H1 (cell line): ENCODE data around the gene RMC1. TPM values are rescaled to one million over a fixed set of nuclear protein-coding genes. Genes with fewer than 3 reads are reported as not detected.

ENCODE experiments used
- CTCF ChIA-PET: fragments of 300-600 bp; sonication (Branson Sonifier 250); formaldehyde crosslinking; loops from one replicate; lab custom pipeline; 2021; ENCODE audit not compliant: partially characterized antibody; lab: Charles Lee
- POLR2A ChIA-PET: fragments of 300-600 bp; sonication (Branson Sonifier 250); formaldehyde crosslinking; loops from one replicate; lab custom pipeline; 2021; ENCODE audit warnings: inconsistent platforms; ENCODE audit not compliant: partially characterized antibody; lab: Charles Lee
- DNase-seq, 2 experiments: peaks; one replicate each; pipeline versions ENCODE4 v3.0.0 to v3.0.0-alpha.2; 2010 to 2022; ENCODE audit warnings: low spot score in 2 of 2, low read depth in 1 of 2, mixed read lengths in 1 of 2
- FAIRE-seq: peaks from 2 replicates; lab custom pipeline; 2011; peaks lifted over from hg19 to GRCh38; lab: Jason Lieb, UNC
- H2AFZ ChIP-seq: 2 replicates; pipeline ENCODE4 v1.8.1; 2012; ENCODE audit warnings: low read length, inconsistent platforms
- H2AK5ac ChIP-seq: 2 replicates; pipeline ENCODE4 v1.6.1; 2013; ENCODE audit warnings: low read depth, low read length
- H2BK120ac ChIP-seq: replicated peaks from 2 replicates; pipeline ENCODE3; 2013; ENCODE audit warnings: low read depth, low read length, inconsistent platforms
- H2BK12ac ChIP-seq: 2 replicates; pipeline ENCODE4 v1.6.1; 2013; ENCODE audit warnings: low read depth, low read length
- H2BK15ac ChIP-seq: 2 replicates; pipeline ENCODE4 v1.6.1; 2013; ENCODE audit warnings: low read length
- H2BK20ac ChIP-seq: 2 replicates; pipeline ENCODE4 v1.6.1; 2013; ENCODE audit warnings: low read length
- H2BK5ac ChIP-seq: 2 replicates; pipeline ENCODE4 v1.6.1; 2013; ENCODE audit warnings: low read depth, low read length
- H3K14ac ChIP-seq: 2 replicates; pipeline ENCODE4 v1.6.1; 2013; ENCODE audit warnings: inconsistent platforms; ENCODE audit not compliant: insufficient read length
- H3K18ac ChIP-seq: 2 replicates; pipeline ENCODE4 v1.6.1; 2013; ENCODE audit warnings: low read length; ENCODE audit errors: extremely low read depth
- H3K23ac ChIP-seq: 2 replicates; pipeline ENCODE4 v1.6.1; 2013; ENCODE audit warnings: inconsistent platforms; ENCODE audit not compliant: insufficient read length
- H3K23me2 ChIP-seq: 2 replicates; pipeline ENCODE4 v1.6.1; 2013; ENCODE audit warnings: low read depth, low read length
- H3K27ac ChIP-seq: 2 replicates; pipeline ENCODE4 v1.6.1; 2011; ENCODE audit warnings: low read depth, low read length, inconsistent platforms
- H3K27me3 ChIP-seq, 4 experiments: replicated peaks in 1 of 4; 1 replicate in 1 of 4; 2 replicates in 3 of 4; pipeline versions ENCODE4 v1.6.1 to v1.8.1; 2011 to 2013; ENCODE audit warnings: low read length in 3 of 4, mild to moderate bottlenecking in 3 of 4, inconsistent platforms in 2 of 4, mixed read lengths in 2 of 4, moderate library complexity in 1 of 4; ENCODE audit not compliant: control insufficient read depth in 3 of 4, insufficient read depth in 3 of 4; ENCODE audit errors: extremely low read depth in 1 of 4
- H3K36me3 ChIP-seq, 4 experiments: 2 replicates each; pipeline versions ENCODE4 v1.6.1 to v1.8.1; 2011 to 2013; ENCODE audit warnings: mild to moderate bottlenecking in 4 of 4, low read length in 3 of 4, moderate library complexity in 2 of 4, control low read depth in 1 of 4, inconsistent platforms in 1 of 4; ENCODE audit not compliant: insufficient read depth in 4 of 4, control insufficient read depth in 2 of 4
- H3K4ac ChIP-seq: replicated peaks from 2 replicates; pipeline ENCODE3; 2013; ENCODE audit warnings: low read length, low read depth, mixed read lengths, inconsistent platforms; ENCODE audit not compliant: insufficient read length
- H3K4me1 ChIP-seq, 4 experiments: replicated peaks in 1 of 4; 1 replicate in 1 of 4; 2 replicates in 3 of 4; pipeline versions ENCODE4 v1.6.1 to v1.8.1; 2011 to 2013; ENCODE audit warnings: low read length in 3 of 4, inconsistent platforms in 2 of 4, mixed read lengths in 1 of 4; ENCODE audit not compliant: insufficient read depth in 4 of 4, control insufficient read depth in 3 of 4
- H3K4me2 ChIP-seq, 2 experiments: 2 replicates each; pipeline versions ENCODE4 v1.6.1 to v1.8.1; 2011 to 2013; ENCODE audit warnings: low read depth in 2 of 2, low read length in 2 of 2, control low read depth in 1 of 2, inconsistent platforms in 1 of 2, mild to moderate bottlenecking in 1 of 2; ENCODE audit not compliant: insufficient read depth in 1 of 2
- H3K4me3 ChIP-seq, 4 experiments: fragments of 200-600, 300-600 bp in 1 of 4; sonication (generic), shearing (Covaris generic), sonication (Bioruptor Twin) in 1 of 4; 2 replicates each; pipeline versions ENCODE4 v1.5.1 to v1.8.1; 2011 to 2016; ENCODE audit warnings: low read length in 4 of 4, low read depth in 3 of 4, control low read depth in 2 of 4, inconsistent platforms in 2 of 4, mild to moderate bottlenecking in 2 of 4, mixed read lengths in 1 of 4, moderate library complexity in 1 of 4; ENCODE audit not compliant: insufficient read depth in 2 of 4; ENCODE audit errors: extremely low read depth in 1 of 4
- H3K56ac ChIP-seq: replicated peaks from 2 replicates; pipeline ENCODE3; 2013; ENCODE audit warnings: low read depth, mild to moderate bottlenecking, mixed read lengths, low read length, inconsistent platforms; ENCODE audit not compliant: insufficient read length
- H3K79me1 ChIP-seq: 2 replicates; pipeline ENCODE4 v1.6.1; 2013; ENCODE audit warnings: low read depth, low read length, control low read depth
- H3K79me2 ChIP-seq, 2 experiments: 2 replicates each; pipeline versions ENCODE4 v1.6.1 to v1.8.1; 2012 to 2013; ENCODE audit warnings: low read length in 2 of 2, mild to moderate bottlenecking in 2 of 2, inconsistent platforms in 1 of 2; ENCODE audit not compliant: insufficient read depth in 2 of 2, control insufficient read depth in 1 of 2
- H3K9ac ChIP-seq, 4 experiments: replicated peaks in 1 of 4; 1 replicate in 1 of 4; 2 replicates in 3 of 4; pipeline versions ENCODE4 v1.6.1 to v1.8.1; 2011 to 2013; ENCODE audit warnings: low read depth in 3 of 4, low read length in 3 of 4, control low read depth in 2 of 4, mild to moderate bottlenecking in 2 of 4, moderate library complexity in 2 of 4, inconsistent platforms in 1 of 4; ENCODE audit errors: extremely low read depth in 1 of 4
- H3K9me3 ChIP-seq, 2 experiments: 2 replicates each; pipeline versions ENCODE4 v1.6.1 to v1.8.1; 2012 to 2013; ENCODE audit warnings: mild to moderate bottlenecking in 2 of 2, moderate library complexity in 2 of 2, control low read depth in 1 of 2, inconsistent platforms in 1 of 2, low read depth in 1 of 2, low read length in 1 of 2, mixed read lengths in 1 of 2; ENCODE audit not compliant: insufficient read depth in 2 of 2
- H4K20me1 ChIP-seq, 2 experiments: replicated peaks in 1 of 2; 2 replicates each; pipeline versions ENCODE3 to v1.8.1; 2011 to 2013; ENCODE audit warnings: inconsistent platforms in 2 of 2, low read length in 2 of 2, mild to moderate bottlenecking in 1 of 2; ENCODE audit not compliant: insufficient read depth in 2 of 2, control insufficient read depth in 1 of 2
- H4K5ac ChIP-seq: 2 replicates; pipeline ENCODE4 v1.6.1; 2013; ENCODE audit warnings: low read length, low read depth, mixed read lengths, inconsistent platforms; ENCODE audit not compliant: insufficient read length
- H4K8ac ChIP-seq: 2 replicates; pipeline ENCODE4 v1.8.0; 2013; ENCODE audit warnings: mild to moderate bottlenecking, moderate library complexity, low read length, inconsistent platforms; ENCODE audit not compliant: insufficient read depth; ENCODE audit errors: extremely low read depth
- H4K91ac ChIP-seq: replicated peaks from 2 replicates; pipeline ENCODE3; 2013; ENCODE audit warnings: low read length, mixed read lengths, inconsistent platforms; ENCODE audit not compliant: insufficient read length
- CBX8 ChIP-seq: fragments of 300-800, 300-1000 bp; sonication (generic); IDR thresholded peaks from 2 replicates; pipeline ENCODE4 v1.7.1; 2016; ENCODE audit warnings: low read depth, low read length, borderline replicate concordance
- CHD1 ChIP-seq: IDR thresholded peaks from 2 replicates; pipeline ENCODE4 v1.6.1; 2012; ENCODE audit warnings: low read depth, low read length, improper control_type of control experiment
- CHD2 ChIP-seq: IDR thresholded peaks from 2 replicates; pipeline ENCODE4 v1.6.1; 2012; ENCODE audit warnings: low read length, improper control_type of control experiment
- GABPA ChIP-seq: IDR thresholded peaks from 2 replicates; pipeline ENCODE4 v1.6.1; 2011; ENCODE audit warnings: mild to moderate bottlenecking, low read length, moderate library complexity, borderline replicate concordance; ENCODE audit not compliant: insufficient read depth
- JUND ChIP-seq: IDR thresholded peaks from 2 replicates; pipeline ENCODE4 v1.6.1; 2011; ENCODE audit warnings: mild to moderate bottlenecking, improper control_type of control experiment, low read length
- MAFK ChIP-seq: IDR thresholded peaks from 2 replicates; pipeline ENCODE4 v1.6.1; 2012; ENCODE audit warnings: low read depth, mild to moderate bottlenecking, improper control_type of control experiment, low read length
- MAX ChIP-seq: IDR thresholded peaks from 2 replicates; pipeline ENCODE4 v1.6.1; 2012; ENCODE audit warnings: inconsistent platforms
- RAD21 ChIP-seq, 2 experiments: IDR thresholded peaks in 1 of 2; conservative IDR thresholded peaks in 1 of 2; 2 replicates each; pipeline ENCODE4 v1.6.1; 2011; ENCODE audit warnings: low read depth in 2 of 2, low read length in 2 of 2, improper control_type of control experiment in 1 of 2, inconsistent platforms in 1 of 2, mild to moderate bottlenecking in 1 of 2, moderate library complexity in 1 of 2
- RNF2 ChIP-seq: fragments of 200-900, 300-1000 bp; sonication (generic); IDR thresholded peaks from 2 replicates; pipeline ENCODE4 v1.7.1; 2016; ENCODE audit warnings: borderline replicate concordance, low read depth, mild to moderate bottlenecking, antibody characterized with exemption, low read length; ENCODE audit not compliant: poor library complexity, severe bottlenecking; ENCODE audit errors: missing control alignments
- SIN3A ChIP-seq, 2 experiments: IDR thresholded peaks in 1 of 2; conservative IDR thresholded peaks in 1 of 2; 2 replicates each; pipeline ENCODE4 v1.6.1; 2011 to 2012; ENCODE audit warnings: low read length in 2 of 2, improper control_type of control experiment in 1 of 2, low read depth in 1 of 2, mild to moderate bottlenecking in 1 of 2
- SIX5 ChIP-seq: IDR thresholded peaks from 2 replicates; pipeline ENCODE4 v1.6.1; 2011; ENCODE audit warnings: mild to moderate bottlenecking, low read depth, low read length
- TBP ChIP-seq: IDR thresholded peaks from 2 replicates; pipeline ENCODE4 v1.6.1; 2011; ENCODE audit warnings: low read depth, low read length, improper control_type of control experiment
- YY1 ChIP-seq: IDR thresholded peaks from 2 replicates; pipeline ENCODE4 v1.6.1; 2011; ENCODE audit warnings: low read depth, mild to moderate bottlenecking, low read length
- WGBS, 2 experiments: shearing (Covaris generic) in 1 of 2; methylation state at CpG; one replicate each; pipeline versions ENCODE4 v1.1.6 to v1.1.7; 2013 to 2015; ENCODE audit warnings: low lambda C conversion rate in 2 of 2, mixed read lengths in 2 of 2, inconsistent platforms in 1 of 2, low coverage in 1 of 2, missing lambda C conversion rate in 1 of 2; ENCODE audit not compliant: insufficient replicate concordance in 2 of 2, insufficient coverage in 1 of 2, insufficient read length in 1 of 2; ENCODE audit errors: extremely low coverage in 1 of 2, missing lambda C conversion rate in 1 of 2; 5-methylcytosine and 5-hydroxymethylcytosine counted together
- polyA plus RNA-seq, 7 experiments: library from polyadenylated mRNA; depleted of rRNA in 3 of 7; stranded (reverse) in 5 of 7; unstranded in 2 of 7; fragments of >200 nt in 5 of 7; fragments of 200-250 nt in 2 of 7; gene quantifications; 1 replicate in 5 of 7; 2 replicates in 1 of 7; 4 replicates in 1 of 7; pipeline versions ENCODE4 v1.2.1 to v1.2.3, GENCODE V29; 2011 to 2013; ENCODE audit warnings: missing spikeins in 2 of 7, mixed read lengths in 2 of 7
- total RNA-seq: library from RNA; stranded (reverse); fragmentation: NEBNext Ultra II Directional; extraction: Animal tissue kit (Norgen Biotek cat#: 25700); gene quantifications from 2 replicates; pipeline ENCODE4 v1.2.1, GENCODE V29; 2021

The RMC1 gene
- total and polyA plus RNA-seq, 2 of the 8 experiments (the other 6 are each of a cell fraction or from before 2014, with no cell fraction given): 16.4 to 20.1 TPM

- no peak overlapping the region for H2AK5ac ChIP-seq
- no peak overlapping the region for H3K14ac ChIP-seq
- no peaks in the 10 kb centered on the region for H4K20me1 ChIP-seq
- no peak overlapping the region for H3K4me2 ChIP-seq
- H3K79me2 ChIP-seq: no peaks in the 10 kb centered on the region
- ChIA-PET POLR2A (interaction anchor here (0.9 kb wide), 1 partner anchor 88 kb away, joined by 3 read pairs; no protein-coding TSS in a partner anchor), CTCF (interaction anchor here (0.7 to 1.9 kb wide), 20 partner anchors 9 to 402 kb away, joined by 3 to 14 read pairs (median 4); no protein-coding TSS in a partner anchor)
- no peak overlapping the region for H2BK12ac ChIP-seq
- no peak overlapping the region for H2BK15ac ChIP-seq
- no peak overlapping the region for H2BK120ac ChIP-seq
- FAIRE-seq (no peak), DNase-seq (peak in 1 of 2 experiments; percentile 66)
- no peak overlapping the region for H4K5ac ChIP-seq
- H4K91ac ChIP-seq: no peak overlapping the region
- peaks cover 0 to 4% (median 0%) of the 10 kb centered on the region in 4 experiments; a peak in 1 of 7 replicates for H3K4me1 ChIP-seq
- H2BK5ac ChIP-seq: no peak overlapping the region
- no peak overlapping the region for H4K8ac ChIP-seq
- no peak overlapping the region for H3K27ac ChIP-seq
- no peak overlapping the region for H3K56ac ChIP-seq
- H3K4me3 ChIP-seq: no peak overlapping the region
- H3K4ac ChIP-seq: no peak overlapping the region
- H3K23ac ChIP-seq: no peak overlapping the region
- peaks cover 0 to 4% (median 1%) of the 10 kb centered on the region in 4 experiments; a peak in 4 of 7 replicates for H3K27me3 ChIP-seq
- 0 out of 2 replicates have a peak overlapping the region, but pooled peaks have one; percentile 43 for H2AFZ ChIP-seq
- H3K36me3 ChIP-seq: no peaks in the 10 kb centered on the region
- WGBS, 2 experiments: 23% methylated on average over 5 of the region's 5 CpGs; no CpG with 5 or more reads in 1 of the 2 experiments
- no peak overlapping the region for H3K18ac ChIP-seq
- no peak overlapping the region for H3K9ac ChIP-seq
- no peaks in the 10 kb centered on the region for H3K9me3 ChIP-seq
- H3K23me2 ChIP-seq: peaks cover 3% of the 10 kb centered on the region; the same call in 1 of the 2 replicates
- no peak overlapping the region for H2BK20ac ChIP-seq
- no peaks in the 10 kb centered on the region; the same call in 1 of the 2 replicates for H3K79me1 ChIP-seq
- no peak for TF ChIP-seq MAFK
- TF ChIP-seq YY1: 0 out of 2 replicates have a peak, but pooled peaks have one; percentile 12
- TF ChIP-seq TBP: no peak
- TF ChIP-seq MAX: no peak
- no peak for TF ChIP-seq CHD1
- TF ChIP-seq JUND: no peak
- no peak for TF ChIP-seq CBX8
- TF ChIP-seq SIX5: no peak
- TF ChIP-seq RAD21 (IDR thresholded peaks at IDR 0.05 in 1 of 2, conservative IDR thresholded peaks at IDR 0.05 in 1 of 2; ENCODE audit: low read depth in 2 of 2, low read length in 2 of 2): peak; percentile 66 to 75
- no peak for TF ChIP-seq SIN3A (conservative IDR thresholded peaks at IDR 0.05 in 1 of 2, IDR thresholded peaks at IDR 0.05 in 1 of 2; ENCODE audit: low read depth in 1 of 2, low read length in 2 of 2)
- TF ChIP-seq CHD2: no peak
- TF ChIP-seq GABPA: no peak
- TF ChIP-seq RNF2: no peak
Measured at GRCh38 chr18:23498877-23499276, 4.4 kb upstream of the RMC1 start.
